K562 (cell line): ENCODE data around the gene DBNL. TPM values are rescaled to one million over a fixed set of nuclear protein-coding genes. Genes with fewer than 3 reads are reported as not detected.
A peak's percentile ranks its signal among the peaks of the same experiment; 100 is the strongest.

Experiments
- BACH1 ChIP-seq: fragments of 200-800 bp; sonication (Bioruptor generic); IDR thresholded peaks from 2 replicates; pipeline ENCODE4 v1.6.1; 2016; ENCODE audit warnings: missing genetic modification characterization, missing compliant biosample characterization
- CXXC5 ChIP-seq: fragments of 250-450 bp; sonication (Bioruptor Pico); IDR thresholded peaks from 2 replicates; pipeline ENCODE4 v1.8.0; 2022; ENCODE audit warnings: inconsistent platforms, mild to moderate bottlenecking, moderate library complexity
- HES1 ChIP-seq: fragments of 450-650 bp; IDR thresholded peaks from 2 replicates; pipeline ENCODE4 v1.6.1; 2016; ENCODE audit warnings: low read depth, mild to moderate bottlenecking, moderate library complexity
- HMG20B ChIP-seq: fragments of 250-450 bp; sonication (Bioruptor Pico); IDR thresholded peaks from 2 replicates; pipeline ENCODE4 v1.5.0; 2021; ENCODE audit warnings: mild to moderate bottlenecking
- NR1H2 ChIP-seq: sonication (generic); formaldehyde crosslinking; IDR thresholded peaks from 2 replicates; pipeline ENCODE4 v1.4.0; 2020; ENCODE audit warnings: mild to moderate bottlenecking, missing genetic modification reagents
- RCOR1 ChIP-seq, 2 experiments: IDR thresholded peaks; 2 replicates each; pipeline ENCODE4 v1.6.1; 2012; ENCODE audit warnings: low read depth in 2 of 2, low read length in 2 of 2, borderline replicate concordance in 1 of 2, improper control_type of control experiment in 1 of 2
- STAT5B ChIP-seq: fragments of 250-450 bp; sonication (Bioruptor Pico); IDR thresholded peaks from 2 replicates; pipeline ENCODE4 v1.8.0; 2021; ENCODE audit warnings: mild to moderate bottlenecking, inconsistent platforms
- TEAD1 ChIP-seq, 2 experiments: fragments of 450-650 bp in 1 of 2; sonication (generic) in 1 of 2; formaldehyde crosslinking; IDR thresholded peaks; 2 replicates each; pipeline versions ENCODE4 v1.4.0 to v1.8.0; 2020 to 2022; ENCODE audit warnings: mild to moderate bottlenecking in 2 of 2, missing genetic modification reagents in 1 of 2
- TSC22D4 ChIP-seq: fragments of 450-650 bp; IDR thresholded peaks from 2 replicates; pipeline ENCODE4 v1.6.1; 2016; ENCODE audit warnings: missing genetic modification characterization, missing biosample characterization, control low read depth
- ZBTB40 ChIP-seq, 2 experiments: fragments of 450-650 bp in 1 of 2; sonication (generic) in 1 of 2; formaldehyde crosslinking in 1 of 2; IDR thresholded peaks; 2 replicates each; pipeline versions ENCODE4 v1.7.1 to v1.9.0; 2016 to 2022; ENCODE audit warnings: inconsistent platforms in 1 of 2, mild to moderate bottlenecking in 1 of 2, missing genetic modification reagents in 1 of 2
- ZNF23 ChIP-seq: fragments of 250-450 bp; sonication (Bioruptor Pico); IDR thresholded peaks from 2 replicates; pipeline ENCODE4 v1.4.0; 2020; ENCODE audit warnings: mild to moderate bottlenecking
- ZNF584 ChIP-seq: fragments of 200-800 bp; sonication (Bioruptor generic); IDR thresholded peaks from 2 replicates; pipeline ENCODE4 v1.6.1; 2016; ENCODE audit warnings: low read depth, mild to moderate bottlenecking, missing genetic modification characterization, missing compliant biosample characterization
- ZNF79 ChIP-seq: fragments of 250-450 bp; sonication (Bioruptor Pico); IDR thresholded peaks from 2 replicates; pipeline ENCODE4 v1.4.0; 2020; ENCODE audit warnings: low read depth, mild to moderate bottlenecking, moderate library complexity
- polyA plus RNA-seq, 8 experiments: library from polyadenylated mRNA; depleted of rRNA in 4 of 8; stranded (reverse) in 5 of 8; unstranded in 3 of 8; fragments of >200 nt; fragmentation: Nextera tagmentation in 2 of 8; fragmentation: Illumina TruSeq in 1 of 8; extraction: Ambion mirVana in 2 of 8; extraction: Trizol in 1 of 8; gene quantifications; 2 replicates each; pipeline versions ENCODE4 v1.2.1 to v1.2.3, GENCODE V29; 2011 to 2014; ENCODE audit warnings: inconsistent platforms in 1 of 8, missing spikeins in 1 of 8
- total RNA-seq, 7 experiments: library from RNA; depleted of rRNA in 6 of 7; stranded (reverse); fragments of >200 nt in 6 of 7; fragmentation: Illumina TruSeq in 2 of 7; extraction: Trizol in 2 of 7; gene quantifications; 2 replicates each; pipeline versions ENCODE4 v1.2.1 to v1.2.3, GENCODE V29; 2011 to 2021; ENCODE audit warnings: low replicate concordance in 1 of 7
- TF ChIP-seq, protein P1 (sequence below): fragments of 450-650 bp; formaldehyde crosslinking; conservative IDR thresholded peaks from 2 replicates; pipeline ENCODE4 v1.4.0; 2022; ENCODE audit warnings: mild to moderate bottlenecking, missing genetic modification characterization

DBNL gene
- total and polyA plus RNA-seq, 9 of the 15 experiments (the other 6 are each of a cell fraction or from before 2014, with no cell fraction given): 1.9 to 65.1 (median 38.9) TPM

GRCh38 chr7:44072364-44073231 is 28.1 kb downstream of the DBNL start (continued):
- TF ChIP-seq BACH1 (tag): no peak
- TF ChIP-seq ZNF79 (CRISPR knock-in tag): no peak
- peak; percentile 37; the same call in 1 of the 2 replicates for TF ChIP-seq CXXC5
- 0 out of 4 replicates have a peak, but pooled peaks of 1 of the 2 experiments have one; percentile 26 for TF ChIP-seq RCOR1 (IDR thresholded peaks at IDR 0.05; ENCODE audit: borderline replicate concordance in 1 of 2, low read depth in 2 of 2, low read length in 2 of 2)
- no peak for TF ChIP-seq STAT5B (CRISPR knock-in tag)
- no peak for TF ChIP-seq HES1
- TF ChIP-seq HMG20B (CRISPR knock-in tag): no peak
- TF ChIP-seq, protein P1, sequence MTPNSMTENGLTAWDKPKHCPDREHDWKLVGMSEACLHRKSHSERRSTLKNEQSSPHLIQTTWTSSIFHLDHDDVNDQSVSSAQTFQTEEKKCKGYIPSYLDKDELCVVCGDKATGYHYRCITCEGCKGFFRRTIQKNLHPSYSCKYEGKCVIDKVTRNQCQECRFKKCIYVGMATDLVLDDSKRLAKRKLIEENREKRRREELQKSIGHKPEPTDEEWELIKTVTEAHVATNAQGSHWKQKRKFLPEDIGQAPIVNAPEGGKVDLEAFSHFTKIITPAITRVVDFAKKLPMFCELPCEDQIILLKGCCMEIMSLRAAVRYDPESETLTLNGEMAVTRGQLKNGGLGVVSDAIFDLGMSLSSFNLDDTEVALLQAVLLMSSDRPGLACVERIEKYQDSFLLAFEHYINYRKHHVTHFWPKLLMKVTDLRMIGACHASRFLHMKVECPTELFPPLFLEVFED: no peak
- no peak for TF ChIP-seq TEAD1 (CRISPR knock-in tag; IDR thresholded peaks at IDR 0.05)
- no peak for TF ChIP-seq TSC22D4 (tag)
- no peak for TF ChIP-seq ZNF584 (CRISPR knock-in tag)
- no peak for TF ChIP-seq NR1H2 (CRISPR knock-in tag)
- no peak for TF ChIP-seq ZNF23 (CRISPR knock-in tag)
- TF ChIP-seq ZBTB40 (IDR thresholded peaks at IDR 0.05): no peak
- TF ChIP-seq ZBTB40 (CRISPR knock-in tag; IDR thresholded peaks at IDR 0.05): 0 out of 2 replicates have a peak, but pooled peaks have one; percentile 15
